ENCODE measurements around the gene PDE4D. TPM values are rescaled to one million over a fixed set of nuclear protein-coding genes. Genes with fewer than 3 reads are reported as not detected.

Gene PDE4D
- total and polyA plus RNA-seq, 2 donors (not counting 1 experiment from before 2014, with no cell fraction given) = 14.9 to 171 TPM

GRCh38 chr5:59467969-59468368 is 425.6 kb downstream of the PDE4D start:
- H3K9me3 Mint-ChIP-seq (ENCODE audit: insufficient read depth) = no peaks in the 10 kb centered on the region
- H4K20me1 ChIP-seq (ENCODE audit: control insufficient read depth, insufficient read depth, low read length, poor library complexity, severe bottlenecking) = no peaks in the 10 kb centered on the region
- TF ChIP-seq EZH2 (IDR thresholded peaks at IDR 0.05; ENCODE audit: borderline replicate concordance, insufficient read depth, low read depth, low read length, poor library complexity, severe bottlenecking) (no peak), CTCF (IDR thresholded peaks at IDR 0.05) (no peak)
- no peak overlapping the region for H3K27ac ChIP-seq (ENCODE audit: low read length in 2 of 2)
- no peaks in the 10 kb centered on the region for H3K79me2 ChIP-seq (ENCODE audit: control insufficient read depth, insufficient read depth, low read length)
- H3K27me3 Mint-ChIP-seq = no peaks in the 10 kb centered on the region
- no peaks in the 10 kb centered on the region for H3K9me3 ChIP-seq (ENCODE audit: control extremely low read depth in 1 of 3, control insufficient read depth in 2 of 3, insufficient read depth in 1 of 3, low read length in 2 of 3)
- no peaks in the 10 kb centered on the region for H3K4me1 ChIP-seq (ENCODE audit: control insufficient read depth in 2 of 2, insufficient read depth in 2 of 2, low read length in 2 of 2)
- no peak overlapping the region for H3K4me2 ChIP-seq (replicated peaks; ENCODE audit: low read depth, low read length, poor library complexity, severe bottlenecking)
- WGBS (ENCODE audit: insufficient coverage) = no CpG with 5 or more reads among the region's 2 CpGs
- H3K27me3 ChIP-seq (replicated peaks in 1 of 4; ENCODE audit: control extremely low read depth in 1 of 4, control insufficient read depth in 3 of 4, insufficient read depth in 4 of 4, low read length in 3 of 4) = no peaks in the 10 kb centered on the region
- no peak overlapping the region for H3K4me3 ChIP-seq (ENCODE audit: control extremely low read depth in 1 of 5, extremely low read depth in 1 of 5, insufficient read depth in 1 of 5, low read depth in 2 of 5, low read length in 4 of 5)
- H3K9ac ChIP-seq (ENCODE audit: low read length) = no peak overlapping the region
- DNase-seq (no peak), ATAC-seq (ENCODE audit: low read depth) (no peak)
- no peak overlapping the region for H3K27ac Mint-ChIP-seq
- no peak overlapping the region for H3K4me3 Mint-ChIP-seq
- no peaks in the 10 kb centered on the region for H3K4me1 Mint-ChIP-seq
- intact Hi-C loops (cut with micrococcal nuclease) = no loop called here
- H3K36me3 ChIP-seq (replicated peaks in 1 of 2; ENCODE audit: control extremely low read depth in 1 of 2, control insufficient read depth in 1 of 2, extremely low read depth in 1 of 2, insufficient read depth in 2 of 2, low read length in 1 of 2) = no peaks in the 10 kb centered on the region
- ChIA-PET POLR2A (interaction anchor here (0.7 kb wide), 1 partner anchor 73 kb away, joined by 6 read pairs; no protein-coding TSS in a partner anchor), CTCF (no interaction called here)
- no peak overlapping the region for H2AFZ ChIP-seq (ENCODE audit: insufficient read depth, low read depth, low read length, poor library complexity, severe bottlenecking)

- Histone ChIP-seq H3K36me3 (replicated peaks in 1 of 2; ENCODE audit: control extremely low read depth in 1 of 2, control insufficient read depth in 1 of 2, extremely low read depth in 1 of 2, insufficient read depth in 2 of 2, low read length in 1 of 2) (no peaks in the 10 kb centered on the region), H3K4me1 (ENCODE audit: control insufficient read depth in 2 of 2, insufficient read depth in 2 of 2, low read length in 2 of 2) (no peaks in the 10 kb centered on the region), H3K4me2 (replicated peaks; ENCODE audit: low read depth, low read length, poor library complexity, severe bottlenecking) (no peak overlapping the region), H3K27me3 (replicated peaks in 1 of 4; ENCODE audit: control extremely low read depth in 1 of 4, control insufficient read depth in 3 of 4, insufficient read depth in 4 of 4, low read length in 3 of 4) (no peaks in the 10 kb centered on the region), H3K9ac (ENCODE audit: low read length) (no peak overlapping the region), H4K20me1 (ENCODE audit: control insufficient read depth, insufficient read depth, low read length, poor library complexity, severe bottlenecking) (no peaks in the 10 kb centered on the region), H3K79me2 (ENCODE audit: control insufficient read depth, insufficient read depth, low read length) (no peaks in the 10 kb centered on the region), H2AFZ (ENCODE audit: insufficient read depth, low read depth, low read length, poor library complexity, severe bottlenecking) (no peak overlapping the region), H3K4me3 (ENCODE audit: control extremely low read depth in 1 of 5, extremely low read depth in 1 of 5, insufficient read depth in 1 of 5, low read depth in 2 of 5, low read length in 4 of 5) (no peak overlapping the region), H3K27ac (ENCODE audit: low read length in 2 of 2) (no peak overlapping the region), H3K9me3 (ENCODE audit: control extremely low read depth in 1 of 3, control insufficient read depth in 2 of 3, insufficient read depth in 1 of 3, low read length in 2 of 3) (no peaks in the 10 kb centered on the region)
- intact Hi-C loops (cut with micrococcal nuclease) = no loop called here
- H3K4me3 Mint-ChIP-seq = no peak overlapping the region
- H3K9me3 Mint-ChIP-seq (ENCODE audit: insufficient read depth) = no peaks in the 10 kb centered on the region
- ChIA-PET POLR2A (no interaction called here), CTCF (no interaction called here)
- DNase-seq = no peak
- H3K4me1 Mint-ChIP-seq = no peaks in the 10 kb centered on the region
- no peak for TF ChIP-seq EZH2 (IDR thresholded peaks at IDR 0.05; ENCODE audit: borderline replicate concordance, insufficient read depth, low read depth, low read length, poor library complexity, severe bottlenecking)
- no peak for TF ChIP-seq CTCF (IDR thresholded peaks at IDR 0.05)
- WGBS (ENCODE audit: insufficient coverage) = 95% methylated on average over 2 of the region's 2 CpGs
- ATAC-seq (ENCODE audit: low read depth) = no peak
- no peaks in the 10 kb centered on the region for H3K27me3 Mint-ChIP-seq
- no peak overlapping the region for H3K27ac Mint-ChIP-seq
Measured at GRCh38 chr5:59466271-59466670, 427.3 kb downstream of the PDE4D start.
